ENCODE results near the gene MAB21L3. TPM values are rescaled to one million over a fixed set of nuclear protein-coding genes. Genes with fewer than 3 reads are reported as not detected.
A peak's percentile ranks its signal among the peaks of the same experiment; 100 is the strongest.

The MAB21L3 gene
- total and polyA plus RNA-seq, 11 donors: 0.04 to 0.15 (median 0.08) TPM; not detected in 8

DNA sequence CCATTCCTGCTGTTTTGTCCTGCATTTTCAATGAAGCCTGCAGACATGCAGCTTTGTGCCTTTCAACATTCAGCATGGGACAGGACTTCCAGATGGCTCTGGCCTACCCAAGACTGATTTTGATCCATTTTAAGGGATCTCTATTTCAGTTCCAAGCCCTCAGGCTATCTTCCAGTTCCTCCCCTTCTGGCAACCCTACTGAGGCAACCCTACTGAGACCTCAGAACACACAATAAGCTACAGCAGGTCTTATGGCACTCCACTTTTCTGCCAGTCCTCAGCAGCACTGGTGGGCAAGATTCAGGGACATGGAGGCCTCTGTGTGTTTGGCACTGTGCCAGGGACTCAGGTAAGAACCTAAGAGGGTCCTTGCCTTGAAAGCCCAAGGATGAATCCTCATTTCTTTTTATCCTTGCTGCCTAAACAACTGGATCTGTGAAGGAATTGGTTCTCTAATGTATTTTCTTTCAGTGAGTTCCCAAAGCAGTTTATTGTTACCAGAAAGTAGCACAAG, 50.7 kb downstream of the MAB21L3 start:
- intact Hi-C loops (cut with DNase I): no loop called here
- Histone ChIP-seq H3K4me1 (peaks cover 0 to 30% (median 18%) of the 10 kb centered on the region in 12 donors), H3K4me3 (no peak overlapping the region), H3K36me3 (no peaks in the 10 kb centered on the region), H3K27ac (no peak overlapping the region), H3K9me3 (peaks cover 0 to 16% (median 7%) of the 10 kb centered on the region in 12 donors), H3K27me3 (no peaks in the 10 kb centered on the region)
- TF ChIP-seq CTCF (IDR thresholded peaks at IDR 0.05): no peak
- TF ChIP-seq POLR2A (IDR thresholded peaks at IDR 0.05): no peak
- DNase-seq: no peak
- no peak for ATAC-seq

DNA sequence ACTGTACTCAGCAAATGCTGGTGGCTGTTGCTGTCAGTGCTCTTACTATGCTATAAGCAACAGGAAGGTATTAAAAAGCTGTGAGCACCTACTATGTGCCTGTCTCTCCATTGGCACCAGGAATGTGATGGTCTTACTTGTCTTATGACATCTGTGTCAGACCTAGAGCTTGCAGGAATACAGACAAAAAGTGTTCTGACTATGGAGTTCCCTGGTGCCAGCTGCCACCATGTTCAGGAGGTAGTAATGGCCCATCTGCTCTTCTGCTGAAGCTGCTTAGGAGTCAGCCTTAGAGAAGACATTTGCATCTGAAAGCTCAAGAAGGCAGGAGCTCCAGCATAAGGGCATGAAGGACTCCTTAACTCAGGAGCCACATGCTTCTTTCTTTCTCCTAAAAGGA, 52.3 kb downstream of the MAB21L3 start:
- peak overlapping the region in 3 of 12 donors; percentile 50 to 86 (median 70) for H3K27ac ChIP-seq

GRCh38 chr1:116164150-116164549, 53.0 kb downstream of the MAB21L3 start:
- ATAC-seq: peak in 1 of 4 donors; percentile 14
- peaks cover 0 to 1% (median 0%) of the 10 kb centered on the region in 12 donors for H3K9me3 ChIP-seq
- no peak for TF ChIP-seq CTCF (IDR thresholded peaks at IDR 0.05)
- no peak for TF ChIP-seq POLR2A (IDR thresholded peaks at IDR 0.05)
- DNase-seq: no peak
- intact Hi-C loops (cut with DNase I): no loop called here
- peaks cover 0 to 52% (median 28%) of the 10 kb centered on the region in 12 donors for H3K4me1 ChIP-seq
- H3K4me3 ChIP-seq: peak overlapping the region in 1 of 12 donors; percentile 13
- H3K27ac ChIP-seq: peak overlapping the region in 9 of 12 donors; percentile 0 to 86 (median 62)
- no peaks in the 10 kb centered on the region for H3K36me3 ChIP-seq
- H3K27me3 ChIP-seq: no peaks in the 10 kb centered on the region
- WGBS, 4 donors: 17 to 44% (median 36%) methylated on average over 2 of the region's 2 CpGs

More for the DNA sequence above, 52.3 kb downstream of the MAB21L3 start:
- H3K9me3 ChIP-seq: peaks cover 0 to 8% (median 0%) of the 10 kb centered on the region in 12 donors
- TF ChIP-seq POLR2A (IDR thresholded peaks at IDR 0.05): no peak
- ATAC-seq: no peak
- DNase-seq: no peak
- H3K4me1 ChIP-seq: peaks cover 0 to 46% (median 23%) of the 10 kb centered on the region in 12 donors
- no peak overlapping the region for H3K4me3 ChIP-seq
- intact Hi-C loops (cut with DNase I): no loop called here
- H3K27me3 ChIP-seq: no peaks in the 10 kb centered on the region
- no peaks in the 10 kb centered on the region for H3K36me3 ChIP-seq

- 30 to 41% (median 39%) methylated on average over 4 of the region's 4 CpGs for WGBS, 4 donors
- peaks cover 0 to 53% (median 28%) of the 10 kb centered on the region in 12 donors for H3K4me1 ChIP-seq
- no peaks in the 10 kb centered on the region for H3K9me3 ChIP-seq
- DNase-seq (peak in 4 of 5 donors; percentile 38 to 76 (median 70)), ATAC-seq (peak; percentile 50 to 71 (median 66))
- H3K36me3 ChIP-seq: no peaks in the 10 kb centered on the region
- H3K4me3 ChIP-seq: peak overlapping the region in 1 of 12 donors; percentile 13
- no peaks in the 10 kb centered on the region for H3K27me3 ChIP-seq
- peak overlapping the region; percentile 4 to 86 (median 58) for H3K27ac ChIP-seq
- no peak for TF ChIP-seq POLR2A (IDR thresholded peaks at IDR 0.05)
- no peak for TF ChIP-seq CTCF (IDR thresholded peaks at IDR 0.05)
- intact Hi-C loops (cut with DNase I): loop anchor here in 3 of 10 donors (5.0 kb wide), 2 partner anchors 203 to 208 kb away; partner anchors contain the start of gene ATP1A1 (in 2 of the 3)
Observed at GRCh38 chr1:116164604-116165368, 53.6 kb downstream of the MAB21L3 start.

All from heart left ventricle (tissue), 16 donors.